K562 (cell line): ENCODE measurements around the gene EFNA5.

Source experiments
- ATF2 ChIP-seq: sonication (generic); formaldehyde crosslinking; IDR thresholded peaks from 2 replicates; pipeline ENCODE4 v1.8.1; 2022; ENCODE audit warnings: missing genetic modification reagents
- CEBPB ChIP-seq: fragments of 450-650 bp; IDR thresholded peaks from 2 replicates; pipeline ENCODE4 v1.6.1; 2016; ENCODE audit warnings: missing genetic modification characterization, missing compliant biosample characterization
- ELK1 ChIP-seq: sonication (generic); formaldehyde crosslinking; IDR thresholded peaks from 2 replicates; pipeline ENCODE4 v1.8.1; 2022; ENCODE audit warnings: missing genetic modification reagents
- GATA2 ChIP-seq: sonication (generic); formaldehyde crosslinking; IDR thresholded peaks from 2 replicates; pipeline ENCODE4 v1.4.0; 2020; ENCODE audit warnings: mild to moderate bottlenecking, missing genetic modification reagents
- HDAC6 ChIP-seq: IDR thresholded peaks from 2 replicates; pipeline ENCODE4 v1.6.1; 2012; ENCODE audit warnings: low read depth, mild to moderate bottlenecking, control low read depth, inconsistent platforms, low read length, moderate library complexity
- NFIC ChIP-seq: fragments of 450-650 bp; IDR thresholded peaks from 2 replicates; pipeline ENCODE4 v1.6.1; 2017; ENCODE audit warnings: mild to moderate bottlenecking, inconsistent platforms
- NFXL1 ChIP-seq: fragments of 450-650 bp; formaldehyde crosslinking; IDR thresholded peaks from 2 replicates; pipeline ENCODE4 v1.4.0; 2021; ENCODE audit warnings: mild to moderate bottlenecking
- NR2C2 ChIP-seq, 2 experiments: fragments of 200-800 bp in 1 of 2; sonication (Bioruptor generic) in 1 of 2; sonication (generic) in 1 of 2; formaldehyde crosslinking in 1 of 2; IDR thresholded peaks; 2 replicates each; pipeline versions ENCODE4 v1.6.1 to v1.8.0; 2016 to 2022; ENCODE audit warnings: mild to moderate bottlenecking in 1 of 2, missing compliant biosample characterization in 1 of 2, missing genetic modification characterization in 1 of 2, missing genetic modification reagents in 1 of 2
- REST ChIP-seq, 2 experiments: fragments of 450-650 bp; formaldehyde crosslinking in 1 of 2; IDR thresholded peaks; 2 replicates each; pipeline versions ENCODE4 v1.4.0 to v1.6.1; 2014 to 2020; ENCODE audit warnings: mild to moderate bottlenecking in 2 of 2, borderline replicate concordance in 1 of 2, low read depth in 1 of 2
- SMC3 ChIP-seq: conservative IDR thresholded peaks from 2 replicates; pipeline ENCODE4 v1.6.1; 2011; ENCODE audit warnings: low read depth, low read length, improper control_type of control experiment; ENCODE audit not compliant: insufficient read depth
- TAF1 ChIP-seq: IDR thresholded peaks from 2 replicates; pipeline ENCODE4 v1.6.1; 2011; ENCODE audit warnings: mild to moderate bottlenecking, low read length, moderate library complexity; ENCODE audit not compliant: insufficient read depth, control insufficient read depth, severe bottlenecking; ENCODE audit errors: extremely low read depth
- TSC22D4 ChIP-seq: fragments of 450-650 bp; IDR thresholded peaks from 2 replicates; pipeline ENCODE4 v1.6.1; 2016; ENCODE audit warnings: missing genetic modification characterization, missing biosample characterization, control low read depth
- ZKSCAN8 ChIP-seq: fragments of 200-800 bp; sonication (Bioruptor generic); IDR thresholded peaks from 2 replicates; pipeline ENCODE4 v1.6.1; 2016; ENCODE audit warnings: missing genetic modification characterization, missing compliant biosample characterization
- TF ChIP-seq, protein P1 (sequence below): fragments of 250-450 bp; sonication (Bioruptor Pico); IDR thresholded peaks from 2 replicates; pipeline ENCODE4 v1.8.0; 2022; ENCODE audit warnings: moderate library complexity, mild to moderate bottlenecking, inconsistent platforms

GRCh38 chr5:107597247-107597646 is 73.5 kb downstream of the EFNA5 start:
- TF ChIP-seq TSC22D4 (tag), result no peak
- TF ChIP-seq NR2C2 (CRISPR knock-in tag; IDR thresholded peaks at IDR 0.05), result no peak
- no peak for TF ChIP-seq NR2C2 (tag; IDR thresholded peaks at IDR 0.05)
- TF ChIP-seq ZKSCAN8 (CRISPR knock-in tag), result no peak
- no peak for TF ChIP-seq REST (IDR thresholded peaks at IDR 0.05; ENCODE audit: borderline replicate concordance)
- no peak for TF ChIP-seq REST (CRISPR knock-in tag; IDR thresholded peaks at IDR 0.05; ENCODE audit: low read depth)
- no peak for TF ChIP-seq GATA2 (CRISPR knock-in tag)
- no peak for TF ChIP-seq SMC3
- TF ChIP-seq, protein P1, sequence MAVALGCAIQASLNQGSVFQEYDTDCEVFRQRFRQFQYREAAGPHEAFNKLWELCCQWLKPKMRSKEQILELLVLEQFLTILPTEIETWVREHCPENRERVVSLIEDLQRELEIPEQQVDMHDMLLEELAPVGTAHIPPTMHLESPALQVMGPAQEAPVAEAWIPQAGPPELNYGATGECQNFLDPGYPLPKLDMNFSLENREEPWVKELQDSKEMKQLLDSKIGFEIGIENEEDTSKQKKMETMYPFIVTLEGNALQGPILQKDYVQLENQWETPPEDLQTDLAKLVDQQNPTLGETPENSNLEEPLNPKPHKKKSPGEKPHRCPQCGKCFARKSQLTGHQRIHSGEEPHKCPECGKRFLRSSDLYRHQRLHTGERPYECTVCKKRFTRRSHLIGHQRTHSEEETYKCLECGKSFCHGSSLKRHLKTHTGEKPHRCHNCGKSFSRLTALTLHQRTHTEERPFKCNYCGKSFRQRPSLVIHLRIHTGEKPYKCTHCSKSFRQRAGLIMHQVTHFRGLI (CRISPR knock-in tag), result no peak
- TF ChIP-seq CEBPB (tag), result no peak
- TF ChIP-seq TAF1, result no peak
- no peak for TF ChIP-seq NFIC
- no peak for TF ChIP-seq HDAC6
- TF ChIP-seq NFXL1 (CRISPR knock-in tag), result no peak
- TF ChIP-seq ATF2, result no peak
- no peak for TF ChIP-seq ELK1
